HCT116 (cell line): ENCODE measurements around the gene OGA. TPM values are rescaled to one million over a fixed set of nuclear protein-coding genes. Genes with fewer than 3 reads are reported as not detected.

Experiments used
- ATAC-seq: fragments of 200-7000 bp; cut with Tn5 transposase; 2 replicates; pipeline ENCODE4 v1.9.1; 2020; ENCODE audit warnings: mild to moderate bottlenecking, moderate library complexity
- BruUV-seq: library from RNA; stranded (reverse); fragments of 400-500 nt; replicated peaks from 2 replicates; lab custom pipeline; 2021; lab: Mats Ljungman, UMichigan
- CTCF ChIA-PET: fragments of 300-600 bp; sonication (Branson Sonifier 250); formaldehyde crosslinking; loops from one replicate; lab custom pipeline; 2021; ENCODE audit warnings: antibody characterized with exemption; lab: Charles Lee
- POLR2A ChIA-PET: fragments of 300-600, 350-600 bp; sonication (Branson Sonifier 250); formaldehyde crosslinking; loops from one replicate; lab custom pipeline; 2021; ENCODE audit warnings: antibody characterized with exemption; lab: Charles Lee
- RAD21 ChIA-PET, 2 experiments: fragments of 300-600 bp; sonication (Branson Sonifier 250); formaldehyde crosslinking; loops; one replicate each; lab custom pipeline; 2023; ENCODE audit warnings: low total read pairs in 2 of 2; ENCODE audit not compliant: uncharacterized antibody in 2 of 2, unreplicated experiment in 2 of 2, low non-redundant PET in 1 of 2; lab: Charles Lee
- DNase-seq: peaks from one replicate; pipeline ENCODE4 v3.0.0-alpha.2; 2010; ENCODE audit warnings: low read depth, low spot score
- H2AFZ ChIP-seq: fragments of 200-600 bp; shearing (Covaris generic), sonication (generic); 2 replicates; pipeline ENCODE4 v1.6.1; 2017; ENCODE audit warnings: low read depth, mixed run types, mixed read lengths, antibody characterized with exemption, low read length; ENCODE audit not compliant: poor library complexity, severe bottlenecking
- H3K27ac ChIP-seq: 2 replicates; pipeline ENCODE4 v1.5.1; 2012; ENCODE audit warnings: low read depth, low read length
- H3K27me3 ChIP-seq: fragments of 200-600 bp; sonication (generic); 2 replicates; pipeline ENCODE4 v1.6.1; 2016; ENCODE audit warnings: mixed run types, low read length, mixed read lengths; ENCODE audit not compliant: insufficient read depth
- H3K36me3 ChIP-seq, 2 experiments: fragments of 200-500 bp in 1 of 2; fragments of 200-600 bp in 1 of 2; sonication (Bioruptor generic) in 1 of 2; sonication (generic) in 1 of 2; 2 replicates each; pipeline versions ENCODE4 v1.5.1 to v1.6.1; 2014 to 2016; ENCODE audit warnings: low read length in 2 of 2, inconsistent platforms in 1 of 2, mixed read lengths in 1 of 2, mixed run types in 1 of 2; ENCODE audit not compliant: insufficient read depth in 2 of 2, control insufficient read depth in 1 of 2
- H3K4me1 ChIP-seq, 2 experiments: fragments of 200-600 bp in 1 of 2; sonication (generic) in 1 of 2; 2 replicates each; pipeline versions ENCODE4 v1.5.1 to v1.6.1; 2012 to 2017; ENCODE audit warnings: low read length in 2 of 2, inconsistent platforms in 1 of 2, mild to moderate bottlenecking in 1 of 2, mixed read lengths in 1 of 2, mixed run types in 1 of 2, moderate library complexity in 1 of 2; ENCODE audit not compliant: insufficient read depth in 2 of 2, control insufficient read depth in 1 of 2
- H3K4me2 ChIP-seq: fragments of 200-600 bp; sonication (generic); 2 replicates; pipeline ENCODE4 v1.6.1; 2017; ENCODE audit warnings: mixed run types, low read length, mixed read lengths
- H3K4me3 ChIP-seq, 2 experiments: fragments of 200-600 bp in 1 of 2; sonication (generic) in 1 of 2; replicated peaks in 1 of 2; 2 replicates each; pipeline ENCODE4 v1.5.1; 2011 to 2016; ENCODE audit warnings: low read length in 2 of 2, control low read depth in 1 of 2, low read depth in 1 of 2, mild to moderate bottlenecking in 1 of 2, mixed read lengths in 1 of 2, mixed run types in 1 of 2
- H3K79me2 ChIP-seq: fragments of 200-600 bp; sonication (generic); 2 replicates; pipeline ENCODE4 v1.6.1; 2017; ENCODE audit warnings: mild to moderate bottlenecking, mixed run types, low read length, moderate library complexity, mixed read lengths; ENCODE audit not compliant: insufficient read depth
- H3K9ac ChIP-seq: fragments of 200-600 bp; sonication (generic); 2 replicates; pipeline ENCODE4 v1.6.1; 2016; ENCODE audit warnings: low read length, mixed read lengths
- H3K9me2 ChIP-seq: fragments of 200-600 bp; sonication (generic), shearing (Covaris generic); 2 replicates; pipeline ENCODE4 v1.6.1; 2017; ENCODE audit warnings: mixed run types, mild to moderate bottlenecking, moderate library complexity; ENCODE audit not compliant: insufficient read depth
- H3K9me3 ChIP-seq, 2 experiments: fragments of 200-500 bp in 1 of 2; fragments of 200-600 bp in 1 of 2; sonication (Bioruptor generic) in 1 of 2; sonication (generic) in 1 of 2; 2 replicates each; pipeline ENCODE4 v1.6.1; 2014 to 2017; ENCODE audit warnings: low read length in 2 of 2, mixed read lengths in 2 of 2, inconsistent platforms in 1 of 2, low read depth in 1 of 2, mild to moderate bottlenecking in 1 of 2, mixed run types in 1 of 2, moderate library complexity in 1 of 2; ENCODE audit not compliant: control insufficient read depth in 1 of 2, insufficient read depth in 1 of 2
- H4K20me1 ChIP-seq: fragments of 200-600 bp; sonication (generic), shearing (Covaris generic); 2 replicates; pipeline ENCODE4 v1.6.1; 2017; ENCODE audit warnings: mixed run types, mild to moderate bottlenecking, moderate library complexity; ENCODE audit not compliant: insufficient read depth
- CBX3 ChIP-seq: IDR thresholded peaks from 2 replicates; pipeline ENCODE4 v1.6.1; 2012; ENCODE audit warnings: low read depth
- CEBPB ChIP-seq: IDR thresholded peaks from 2 replicates; pipeline ENCODE4 v1.6.1; 2012; ENCODE audit warnings: low read depth
- CTCF ChIP-seq, 3 experiments: fragments of 200-600 bp in 1 of 3; sonication (generic) in 1 of 3; IDR thresholded peaks in 2 of 3; conservative IDR thresholded peaks in 1 of 3; 2 replicates each; pipeline ENCODE4 v1.5.1; 2012 to 2017; ENCODE audit warnings: low read depth in 2 of 3, low read length in 2 of 3, antibody characterized with exemption in 1 of 3, borderline replicate concordance in 1 of 3, control low read depth in 1 of 3, mild to moderate bottlenecking in 1 of 3, mixed read lengths in 1 of 3, mixed run types in 1 of 3, moderate library complexity in 1 of 3; ENCODE audit not compliant: insufficient read depth in 1 of 3
- ELF1 ChIP-seq: IDR thresholded peaks from 2 replicates; pipeline ENCODE4 v1.6.1; 2012; ENCODE audit warnings: low read depth, borderline replicate concordance
- EZH2 ChIP-seq: fragments of 200-600 bp; sonication (generic); IDR thresholded peaks from 2 replicates; pipeline ENCODE4 v1.6.1; 2017; ENCODE audit warnings: antibody characterized with exemption, mixed run types
- FOSL1 ChIP-seq: IDR thresholded peaks from 2 replicates; pipeline ENCODE4 v1.6.1; 2012; ENCODE audit warnings: low read depth
- JUND ChIP-seq: IDR thresholded peaks from 2 replicates; pipeline ENCODE4 v1.6.1; 2012
- MAX ChIP-seq: IDR thresholded peaks from 2 replicates; pipeline ENCODE4 v1.6.1; 2012
- RAD21 ChIP-seq: IDR thresholded peaks from 2 replicates; pipeline ENCODE4 v1.6.1; 2012; ENCODE audit warnings: low read depth, mild to moderate bottlenecking
- REST ChIP-seq: IDR thresholded peaks from 2 replicates; pipeline ENCODE4 v1.6.1; 2012; ENCODE audit warnings: low read depth
- SIN3A ChIP-seq: IDR thresholded peaks from 2 replicates; pipeline ENCODE4 v1.6.1; 2012; ENCODE audit warnings: low read depth
- YY1 ChIP-seq: IDR thresholded peaks from 2 replicates; pipeline ENCODE4 v1.6.1; 2011; ENCODE audit warnings: low read length, low read depth, moderate library complexity, mild to moderate bottlenecking; ENCODE audit not compliant: insufficient replicate concordance; ENCODE audit errors: extremely low read depth
- ZFX ChIP-seq: fragments of 450-650 bp; IDR thresholded peaks from 2 replicates; pipeline ENCODE4 v1.6.1; 2017
- intact Hi-C: fragments of 100-400 bp; cut with micrococcal nuclease; formaldehyde crosslinking; loops from 2 replicates; pipeline ENCODE4 v1.10.0; 2022
- total RNA-seq: library from RNA; stranded (reverse); gene quantifications from one replicate; pipeline ENCODE4 v1.2.1, GENCODE V29; 2021; ENCODE audit not compliant: unreplicated experiment

OGA gene
- total RNA-seq, 1 experiment from 2014 or later: 127 TPM

- TF ChIP-seq RAD21 (no peak), CBX3 (no peak), YY1 (no peak), JUND (no peak)
These were observed 39.7 kb upstream of the OGA start (continued) for GRCh38 chr10:101857802-101858476.

GRCh38 chr10:101856626-101857025 is 38.4 kb upstream of the OGA start:
- H3K4me2 ChIP-seq: no peak overlapping the region
- intact Hi-C loops: no loop called here
- H4K20me1 ChIP-seq: no peaks in the 10 kb centered on the region
- ChIA-PET CTCF (interaction anchor here (2.6 kb wide), 1 partner anchor 16 kb away, joined by 11 read pairs; no protein-coding TSS in a partner anchor), RAD21 (no interaction called here), POLR2A (no interaction called here)
- no peaks in the 10 kb centered on the region for H3K36me3 ChIP-seq
- H3K79me2 ChIP-seq: no peaks in the 10 kb centered on the region
- TF ChIP-seq FOSL1: no peak
- no peak for TF ChIP-seq ZFX
- no peak for TF ChIP-seq SIN3A
- no peak for TF ChIP-seq REST
- TF ChIP-seq JUND: no peak
- no peak for TF ChIP-seq ELF1
- TF ChIP-seq EZH2: no peak
- no peak for TF ChIP-seq CEBPB
- TF ChIP-seq CTCF (IDR thresholded peaks at IDR 0.05 in 2 of 3, conservative IDR thresholded peaks at IDR 0.05 in 1 of 3; ENCODE audit: borderline replicate concordance in 1 of 3, insufficient read depth in 1 of 3, low read depth in 2 of 3, low read length in 2 of 3): no peak
- TF ChIP-seq MAX: no peak
- DNase-seq (no peak), ATAC-seq (no peak)
- BruUV-seq: no TSS peak
- H3K9me2 ChIP-seq: no peaks in the 10 kb centered on the region
- no peak overlapping the region for H2AFZ ChIP-seq
- no peak overlapping the region for H3K27ac ChIP-seq
- H3K4me1 ChIP-seq: peaks cover 0 to 13% of the 10 kb centered on the region in 2 experiments; a peak in 1 of 4 replicates
- H3K4me3 ChIP-seq: no peak overlapping the region
- H3K9ac ChIP-seq: no peak overlapping the region
- peaks cover 5 to 7% of the 10 kb centered on the region in 2 experiments; a peak in 1 of 4 replicates for H3K9me3 ChIP-seq
- H3K27me3 ChIP-seq: no peaks in the 10 kb centered on the region
